H1 (cell line): Measurements from ENCODE around the gene RFPL2. TPM values are rescaled to one million over a fixed set of nuclear protein-coding genes. Genes with fewer than 3 reads are reported as not detected.

Experiments used
- CTCF ChIA-PET: fragments of 300-600 bp; sonication (Branson Sonifier 250); formaldehyde crosslinking; loops from one replicate; lab custom pipeline; 2021; ENCODE audit not compliant: partially characterized antibody; lab: Charles Lee
- POLR2A ChIA-PET: fragments of 300-600 bp; sonication (Branson Sonifier 250); formaldehyde crosslinking; loops from one replicate; lab custom pipeline; 2021; ENCODE audit warnings: inconsistent platforms; ENCODE audit not compliant: partially characterized antibody; lab: Charles Lee
- DNase-seq, 2 experiments: peaks; one replicate each; pipeline versions ENCODE4 v3.0.0 to v3.0.0-alpha.2; 2010 to 2022; ENCODE audit warnings: low spot score in 2 of 2, low read depth in 1 of 2, mixed read lengths in 1 of 2
- FAIRE-seq: peaks from 2 replicates; lab custom pipeline; 2011; peaks lifted over from hg19 to GRCh38; lab: Jason Lieb, UNC
- H2AFZ ChIP-seq: 2 replicates; pipeline ENCODE4 v1.8.1; 2012; ENCODE audit warnings: low read length, inconsistent platforms
- H2AK5ac ChIP-seq: 2 replicates; pipeline ENCODE4 v1.6.1; 2013; ENCODE audit warnings: low read depth, low read length
- H2BK120ac ChIP-seq: replicated peaks from 2 replicates; pipeline ENCODE3; 2013; ENCODE audit warnings: low read depth, low read length, inconsistent platforms
- H2BK12ac ChIP-seq: 2 replicates; pipeline ENCODE4 v1.6.1; 2013; ENCODE audit warnings: low read depth, low read length
- H2BK15ac ChIP-seq: 2 replicates; pipeline ENCODE4 v1.6.1; 2013; ENCODE audit warnings: low read length
- H2BK20ac ChIP-seq: 2 replicates; pipeline ENCODE4 v1.6.1; 2013; ENCODE audit warnings: low read length
- H2BK5ac ChIP-seq: 2 replicates; pipeline ENCODE4 v1.6.1; 2013; ENCODE audit warnings: low read depth, low read length
- H3K14ac ChIP-seq: 2 replicates; pipeline ENCODE4 v1.6.1; 2013; ENCODE audit warnings: inconsistent platforms; ENCODE audit not compliant: insufficient read length
- H3K18ac ChIP-seq: 2 replicates; pipeline ENCODE4 v1.6.1; 2013; ENCODE audit warnings: low read length; ENCODE audit errors: extremely low read depth
- H3K23ac ChIP-seq: 2 replicates; pipeline ENCODE4 v1.6.1; 2013; ENCODE audit warnings: inconsistent platforms; ENCODE audit not compliant: insufficient read length
- H3K23me2 ChIP-seq: 2 replicates; pipeline ENCODE4 v1.6.1; 2013; ENCODE audit warnings: low read depth, low read length
- H3K27ac ChIP-seq: 2 replicates; pipeline ENCODE4 v1.6.1; 2011; ENCODE audit warnings: low read depth, low read length, inconsistent platforms
- H3K27me3 ChIP-seq, 4 experiments: replicated peaks in 1 of 4; 1 replicate in 1 of 4; 2 replicates in 3 of 4; pipeline versions ENCODE4 v1.6.1 to v1.8.1; 2011 to 2013; ENCODE audit warnings: low read length in 3 of 4, mild to moderate bottlenecking in 3 of 4, inconsistent platforms in 2 of 4, mixed read lengths in 2 of 4, moderate library complexity in 1 of 4; ENCODE audit not compliant: control insufficient read depth in 3 of 4, insufficient read depth in 3 of 4; ENCODE audit errors: extremely low read depth in 1 of 4
- H3K36me3 ChIP-seq, 4 experiments: 2 replicates each; pipeline versions ENCODE4 v1.6.1 to v1.8.1; 2011 to 2013; ENCODE audit warnings: mild to moderate bottlenecking in 4 of 4, low read length in 3 of 4, moderate library complexity in 2 of 4, control low read depth in 1 of 4, inconsistent platforms in 1 of 4; ENCODE audit not compliant: insufficient read depth in 4 of 4, control insufficient read depth in 2 of 4
- H3K4ac ChIP-seq: replicated peaks from 2 replicates; pipeline ENCODE3; 2013; ENCODE audit warnings: low read length, low read depth, mixed read lengths, inconsistent platforms; ENCODE audit not compliant: insufficient read length
- H3K4me1 ChIP-seq, 4 experiments: replicated peaks in 1 of 4; 1 replicate in 1 of 4; 2 replicates in 3 of 4; pipeline versions ENCODE4 v1.6.1 to v1.8.1; 2011 to 2013; ENCODE audit warnings: low read length in 3 of 4, inconsistent platforms in 2 of 4, mixed read lengths in 1 of 4; ENCODE audit not compliant: insufficient read depth in 4 of 4, control insufficient read depth in 3 of 4
- H3K4me2 ChIP-seq, 2 experiments: 2 replicates each; pipeline versions ENCODE4 v1.6.1 to v1.8.1; 2011 to 2013; ENCODE audit warnings: low read depth in 2 of 2, low read length in 2 of 2, control low read depth in 1 of 2, inconsistent platforms in 1 of 2, mild to moderate bottlenecking in 1 of 2; ENCODE audit not compliant: insufficient read depth in 1 of 2
- H3K4me3 ChIP-seq, 4 experiments: fragments of 200-600, 300-600 bp in 1 of 4; sonication (generic), shearing (Covaris generic), sonication (Bioruptor Twin) in 1 of 4; 2 replicates each; pipeline versions ENCODE4 v1.5.1 to v1.8.1; 2011 to 2016; ENCODE audit warnings: low read length in 4 of 4, low read depth in 3 of 4, control low read depth in 2 of 4, inconsistent platforms in 2 of 4, mild to moderate bottlenecking in 2 of 4, mixed read lengths in 1 of 4, moderate library complexity in 1 of 4; ENCODE audit not compliant: insufficient read depth in 2 of 4; ENCODE audit errors: extremely low read depth in 1 of 4
- H3K56ac ChIP-seq: replicated peaks from 2 replicates; pipeline ENCODE3; 2013; ENCODE audit warnings: low read depth, mild to moderate bottlenecking, mixed read lengths, low read length, inconsistent platforms; ENCODE audit not compliant: insufficient read length
- H3K79me1 ChIP-seq: 2 replicates; pipeline ENCODE4 v1.6.1; 2013; ENCODE audit warnings: low read depth, low read length, control low read depth
- H3K79me2 ChIP-seq, 2 experiments: 2 replicates each; pipeline versions ENCODE4 v1.6.1 to v1.8.1; 2012 to 2013; ENCODE audit warnings: low read length in 2 of 2, mild to moderate bottlenecking in 2 of 2, inconsistent platforms in 1 of 2; ENCODE audit not compliant: insufficient read depth in 2 of 2, control insufficient read depth in 1 of 2
- H3K9ac ChIP-seq, 4 experiments: replicated peaks in 1 of 4; 1 replicate in 1 of 4; 2 replicates in 3 of 4; pipeline versions ENCODE4 v1.6.1 to v1.8.1; 2011 to 2013; ENCODE audit warnings: low read depth in 3 of 4, low read length in 3 of 4, control low read depth in 2 of 4, mild to moderate bottlenecking in 2 of 4, moderate library complexity in 2 of 4, inconsistent platforms in 1 of 4; ENCODE audit errors: extremely low read depth in 1 of 4
- H3K9me3 ChIP-seq, 2 experiments: 2 replicates each; pipeline versions ENCODE4 v1.6.1 to v1.8.1; 2012 to 2013; ENCODE audit warnings: mild to moderate bottlenecking in 2 of 2, moderate library complexity in 2 of 2, control low read depth in 1 of 2, inconsistent platforms in 1 of 2, low read depth in 1 of 2, low read length in 1 of 2, mixed read lengths in 1 of 2; ENCODE audit not compliant: insufficient read depth in 2 of 2
- H4K20me1 ChIP-seq, 2 experiments: replicated peaks in 1 of 2; 2 replicates each; pipeline versions ENCODE3 to v1.8.1; 2011 to 2013; ENCODE audit warnings: inconsistent platforms in 2 of 2, low read length in 2 of 2, mild to moderate bottlenecking in 1 of 2; ENCODE audit not compliant: insufficient read depth in 2 of 2, control insufficient read depth in 1 of 2
- H4K5ac ChIP-seq: 2 replicates; pipeline ENCODE4 v1.6.1; 2013; ENCODE audit warnings: low read length, low read depth, mixed read lengths, inconsistent platforms; ENCODE audit not compliant: insufficient read length
- H4K8ac ChIP-seq: 2 replicates; pipeline ENCODE4 v1.8.0; 2013; ENCODE audit warnings: mild to moderate bottlenecking, moderate library complexity, low read length, inconsistent platforms; ENCODE audit not compliant: insufficient read depth; ENCODE audit errors: extremely low read depth
- H4K91ac ChIP-seq: replicated peaks from 2 replicates; pipeline ENCODE3; 2013; ENCODE audit warnings: low read length, mixed read lengths, inconsistent platforms; ENCODE audit not compliant: insufficient read length
- E2F6 ChIP-seq: IDR thresholded peaks from 2 replicates; pipeline ENCODE4 v1.6.1; 2012; ENCODE audit warnings: inconsistent platforms
- KDM4A ChIP-seq: IDR thresholded peaks from one replicate; pipeline ENCODE4 v1.7.1; 2012; ENCODE audit warnings: low read depth, mild to moderate bottlenecking, moderate library complexity, low read length, inconsistent platforms; ENCODE audit not compliant: severe bottlenecking
- KDM5A ChIP-seq: fragments of 200-600 bp; IDR thresholded peaks from 2 replicates; pipeline ENCODE4 v1.7.1; 2012; ENCODE audit warnings: mild to moderate bottlenecking, low read length, inconsistent platforms, mixed read lengths
- POLR2A ChIP-seq, 2 experiments: IDR thresholded peaks; 1 replicate in 1 of 2; 2 replicates in 1 of 2; pipeline ENCODE4 v1.6.1; 2011; ENCODE audit warnings: low read depth in 2 of 2, low read length in 2 of 2, mild to moderate bottlenecking in 2 of 2; ENCODE audit errors: control extremely low read depth in 1 of 2
- SIRT6 ChIP-seq: IDR thresholded peaks from one replicate; pipeline ENCODE4 v1.7.1; 2012; ENCODE audit warnings: low read length, inconsistent platforms
- USF2 ChIP-seq: IDR thresholded peaks from 2 replicates; pipeline ENCODE4 v1.6.1; 2011; ENCODE audit warnings: low read length, improper control_type of control experiment
- WGBS, 2 experiments: shearing (Covaris generic) in 1 of 2; methylation state at CpG; one replicate each; pipeline versions ENCODE4 v1.1.6 to v1.1.7; 2013 to 2015; ENCODE audit warnings: low lambda C conversion rate in 2 of 2, mixed read lengths in 2 of 2, inconsistent platforms in 1 of 2, low coverage in 1 of 2, missing lambda C conversion rate in 1 of 2; ENCODE audit not compliant: insufficient replicate concordance in 2 of 2, insufficient coverage in 1 of 2, insufficient read length in 1 of 2; ENCODE audit errors: extremely low coverage in 1 of 2, missing lambda C conversion rate in 1 of 2; 5-methylcytosine and 5-hydroxymethylcytosine counted together
- polyA plus RNA-seq, 7 experiments: library from polyadenylated mRNA; depleted of rRNA in 3 of 7; stranded (reverse) in 5 of 7; unstranded in 2 of 7; fragments of >200 nt in 5 of 7; fragments of 200-250 nt in 2 of 7; gene quantifications; 1 replicate in 5 of 7; 2 replicates in 1 of 7; 4 replicates in 1 of 7; pipeline versions ENCODE4 v1.2.1 to v1.2.3, GENCODE V29; 2011 to 2013; ENCODE audit warnings: missing spikeins in 2 of 7, mixed read lengths in 2 of 7
- total RNA-seq: library from RNA; stranded (reverse); fragmentation: NEBNext Ultra II Directional; extraction: Animal tissue kit (Norgen Biotek cat#: 25700); gene quantifications from 2 replicates; pipeline ENCODE4 v1.2.1, GENCODE V29; 2021

Gene RFPL2
- total and polyA plus RNA-seq, 2 of the 8 experiments (the other 6 are each of a cell fraction or from before 2014, with no cell fraction given) = 0.15 to 0.19 TPM

GRCh38 chr22:32202161-32202538 lies 2.7 kb downstream of the RFPL2 start:
- Histone ChIP-seq H3K4me2 (peak overlapping the region in 1 of 2 experiments; percentile 98; a peak in 1 of 4 replicates), H3K4ac (peak overlapping the region; percentile 8), H3K9me3 (no peaks in the 10 kb centered on the region), H3K18ac (no peak overlapping the region), H4K20me1 (peaks cover 0 to 1% of the 10 kb centered on the region in 2 experiments), H2BK5ac (no peak overlapping the region), H4K91ac (peak overlapping the region; percentile 46), H2BK20ac (no peak overlapping the region), H3K79me1 (no peaks in the 10 kb centered on the region), H2BK12ac (0 out of 2 replicates have a peak overlapping the region, but pooled peaks have one; percentile 39), H2AFZ (no peak overlapping the region), H2BK15ac (peak overlapping the region; percentile 97; the same call in 1 of the 2 replicates), H3K23me2 (peaks cover 20% of the 10 kb centered on the region), H3K27me3 (peaks cover 19 to 50% (median 42%) of the 10 kb centered on the region in 4 experiments), H3K27ac (no peak overlapping the region), H3K4me1 (peaks cover 0 to 31% (median 14%) of the 10 kb centered on the region in 4 experiments; a peak in 5 of 7 replicates), H3K23ac (no peak overlapping the region), H4K8ac (peak overlapping the region; percentile 65; the same call in 1 of the 2 replicates), H4K5ac (no peak overlapping the region), H2BK120ac (no peak overlapping the region), H2AK5ac (no peak overlapping the region), H3K9ac (no peak overlapping the region), H3K79me2 (no peaks in the 10 kb centered on the region), H3K56ac (no peak overlapping the region), H3K4me3 (no peak overlapping the region), H3K36me3 (no peaks in the 10 kb centered on the region), H3K14ac (no peak overlapping the region)
- 51% methylated on average over 4 of the region's 4 CpGs; no CpG with 5 or more reads in 1 of the 2 experiments for WGBS, 2 experiments
- DNase-seq = peak in 1 of 2 experiments; percentile 7
- CTCF ChIA-PET = interaction anchor here (0.6 to 2.6 kb wide), 24 partner anchors 9 to 231 kb away, joined by 3 to 16 read pairs (median 3); no protein-coding TSS in a partner anchor
- TF ChIP-seq KDM4A = no peak
- TF ChIP-seq POLR2A (IDR thresholded peaks at IDR 0.05; ENCODE audit: control extremely low read depth in 1 of 2, low read depth in 2 of 2, low read length in 2 of 2) = no peak
- TF ChIP-seq E2F6 = no peak
- TF ChIP-seq KDM5A = no peak
- TF ChIP-seq SIRT6 = no peak
- TF ChIP-seq USF2 = no peak
- POLR2A ChIA-PET = interaction anchor here (1.3 kb wide), 1 partner anchor 146 kb away, joined by 3 read pairs; no protein-coding TSS in a partner anchor
- no peak for FAIRE-seq
